ENCODE measurements around the gene TRIM71.
"Not testable (repeated sequence)": the region's sequence is repeated elsewhere in the genome, so short reads cannot be mapped to it uniquely, and the experiment has no call there.

The TRIM71 gene

GRCh38 chr3:32817558-32818228, at the start of gene TRIM71:
TSS of gene TRIM71 (plus strand) at chr3:32817997. CDS start at chr3:32818081, 84 bp downstream.
- H3K9ac ChIP-seq (ENCODE audit: low read depth in 1 of 2, low read length in 2 of 2) = no peak within 1 kb of the TSS
- H3K27ac ChIP-seq (ENCODE audit: low read depth in 2 of 2, low read length in 2 of 2) = no peak within 1 kb of the TSS
- peak within 1 kb of the TSS; percentile 39 to 50 for H3K4me3 ChIP-seq (ENCODE audit: low read length in 2 of 2)
- H3K9me3 ChIP-seq (ENCODE audit: control insufficient read depth in 2 of 2, low read length in 2 of 2) = no peaks in the 10 kb centered on the region
- H3K4me1 ChIP-seq (ENCODE audit: control insufficient read depth in 2 of 2, insufficient read depth in 2 of 2, low read length in 2 of 2) = peaks cover 2 to 4% of the 10 kb centered on the region in 2 donors
- no peaks in the 10 kb centered on the region for H3K36me3 ChIP-seq (ENCODE audit: control insufficient read depth in 2 of 2, insufficient read depth in 2 of 2, low read length in 2 of 2)
- H3K27me3 ChIP-seq (ENCODE audit: control insufficient read depth in 2 of 2, insufficient read depth in 2 of 2, low read length in 2 of 2) = peaks cover 51 to 63% of the 10 kb centered on the region in 2 donors

GRCh38 chr3:32778389-32778788, 39.4 kb upstream of the TRIM71 start:
- Histone ChIP-seq H3K4me1 (ENCODE audit: control insufficient read depth in 2 of 2, insufficient read depth in 2 of 2, low read length in 2 of 2) (peaks cover 0 to 4% of the 10 kb centered on the region in 2 donors), H3K9ac (ENCODE audit: low read depth in 1 of 2, low read length in 2 of 2) (no peak overlapping the region), H3K4me3 (ENCODE audit: low read length in 2 of 2) (no peak overlapping the region), H3K9me3 (ENCODE audit: control insufficient read depth in 2 of 2, low read length in 2 of 2) (no peaks in the 10 kb centered on the region), H3K27me3 (ENCODE audit: control insufficient read depth in 2 of 2, insufficient read depth in 2 of 2, low read length in 2 of 2) (no peaks in the 10 kb centered on the region), H3K36me3 (ENCODE audit: control insufficient read depth in 2 of 2, insufficient read depth in 2 of 2, low read length in 2 of 2) (peaks cover 11 to 15% of the 10 kb centered on the region in 2 donors), H3K27ac (ENCODE audit: low read depth in 2 of 2, low read length in 2 of 2) (no peak overlapping the region)

DNA sequence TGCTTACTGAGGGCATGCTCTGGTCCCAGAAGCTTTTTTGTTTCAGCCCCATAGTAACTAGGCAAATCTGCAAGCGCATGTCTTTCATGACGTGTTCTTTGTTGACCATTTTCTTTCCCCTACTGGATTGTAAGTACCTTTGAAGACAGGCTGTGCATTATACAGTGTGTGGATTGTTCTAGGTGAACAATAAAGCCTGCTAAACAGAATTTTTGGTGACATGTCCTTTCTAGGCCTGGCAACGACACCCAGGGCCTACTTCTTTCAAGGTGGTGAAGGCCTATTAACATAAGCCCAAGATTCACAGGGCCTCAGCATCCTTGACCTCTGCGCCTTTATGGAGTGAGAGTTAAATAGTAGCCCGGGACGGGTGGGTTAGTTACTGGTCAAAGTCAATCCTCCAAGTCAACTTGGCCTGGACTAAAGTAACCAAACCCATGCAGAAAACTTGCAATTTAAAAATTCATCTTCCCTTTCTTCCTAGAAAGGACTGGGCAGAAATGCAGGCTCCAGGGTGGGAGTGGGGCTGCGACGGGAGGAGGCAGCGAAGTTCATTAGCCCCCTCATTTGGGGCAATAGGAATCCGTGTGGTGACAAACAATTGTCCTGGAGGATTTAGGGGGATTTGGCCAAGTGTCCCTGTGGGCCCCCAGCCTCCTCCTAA, 37.6 kb upstream of the TRIM71 start:
- H3K27me3 ChIP-seq (ENCODE audit: control insufficient read depth in 2 of 2, insufficient read depth in 2 of 2, low read length in 2 of 2) = no peaks in the 10 kb centered on the region
- no peak overlapping the region for H3K27ac ChIP-seq (ENCODE audit: low read depth in 2 of 2, low read length in 2 of 2)
- no peaks in the 10 kb centered on the region for H3K9me3 ChIP-seq (ENCODE audit: control insufficient read depth in 2 of 2, low read length in 2 of 2)
- peaks cover 0 to 4% of the 10 kb centered on the region in 2 donors for H3K4me1 ChIP-seq (ENCODE audit: control insufficient read depth in 2 of 2, insufficient read depth in 2 of 2, low read length in 2 of 2)
- peak overlapping the region; percentile 71 to 83 for H3K4me3 ChIP-seq (ENCODE audit: low read length in 2 of 2)
- peaks cover 0 to 5% of the 10 kb centered on the region in 2 donors for H3K36me3 ChIP-seq (ENCODE audit: control insufficient read depth in 2 of 2, insufficient read depth in 2 of 2, low read length in 2 of 2)
- H3K9ac ChIP-seq (ENCODE audit: low read depth in 1 of 2, low read length in 2 of 2) = no peak overlapping the region

DNA sequence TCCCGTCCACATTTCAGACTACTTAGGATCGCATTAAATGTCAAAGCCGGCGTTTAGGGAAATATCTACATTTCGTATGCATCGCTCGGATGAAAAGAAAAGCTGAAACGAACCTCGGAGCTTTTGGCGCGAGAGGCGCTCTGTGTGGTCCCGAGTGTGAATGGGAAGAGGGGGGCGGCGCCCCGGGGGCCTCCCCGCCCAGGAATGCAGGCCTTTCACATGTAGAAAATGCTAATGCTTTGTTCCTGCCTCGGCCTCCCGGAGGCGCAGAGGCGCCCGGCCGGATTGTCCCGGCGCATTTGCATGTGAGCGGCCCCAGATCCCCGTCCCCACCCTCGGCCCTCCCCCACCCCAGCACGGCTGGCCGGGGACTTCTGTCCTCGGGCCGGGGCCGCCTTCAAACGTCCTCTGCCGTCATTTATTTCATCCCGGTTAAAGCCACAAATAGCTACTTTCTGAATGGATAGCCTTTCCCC, 37.0 kb upstream of the TRIM71 start:
- no peaks in the 10 kb centered on the region for H3K9me3 ChIP-seq (ENCODE audit: control insufficient read depth in 2 of 2, low read length in 2 of 2)
- H3K4me1 ChIP-seq (ENCODE audit: control insufficient read depth in 2 of 2, insufficient read depth in 2 of 2, low read length in 2 of 2) = peaks cover 0 to 4% of the 10 kb centered on the region in 2 donors
- no peaks in the 10 kb centered on the region for H3K27me3 ChIP-seq (ENCODE audit: control insufficient read depth in 2 of 2, insufficient read depth in 2 of 2, low read length in 2 of 2)
- H3K4me3 ChIP-seq (ENCODE audit: low read length in 2 of 2) = peak overlapping the region; percentile 71 to 83
- peak overlapping the region in 1 of 2 donors; percentile 24 for H3K9ac ChIP-seq (ENCODE audit: low read depth in 1 of 2, low read length in 2 of 2)
- H3K27ac ChIP-seq (ENCODE audit: low read depth in 2 of 2, low read length in 2 of 2) = no peak overlapping the region
- H3K36me3 ChIP-seq (ENCODE audit: control insufficient read depth in 2 of 2, insufficient read depth in 2 of 2, low read length in 2 of 2) = peaks cover 0 to 3% of the 10 kb centered on the region in 2 donors

- Histone ChIP-seq H3K27me3 (ENCODE audit: control insufficient read depth in 2 of 2, insufficient read depth in 2 of 2, low read length in 2 of 2) (no peaks in the 10 kb centered on the region), H3K4me3 (ENCODE audit: low read length in 2 of 2) (peak overlapping the region; percentile 71 to 83), H3K4me1 (ENCODE audit: control insufficient read depth in 2 of 2, insufficient read depth in 2 of 2, low read length in 2 of 2) (peaks cover 0 to 4% of the 10 kb centered on the region in 2 donors), H3K9ac (ENCODE audit: low read depth in 1 of 2, low read length in 2 of 2) (peak overlapping the region in 1 of 2 donors; percentile 24), H3K27ac (ENCODE audit: low read depth in 2 of 2, low read length in 2 of 2) (no peak overlapping the region), H3K36me3 (ENCODE audit: control insufficient read depth in 2 of 2, insufficient read depth in 2 of 2, low read length in 2 of 2) (peaks cover 0 to 1% of the 10 kb centered on the region in 2 donors), H3K9me3 (ENCODE audit: control insufficient read depth in 2 of 2, low read length in 2 of 2) (no peaks in the 10 kb centered on the region)
Observed at GRCh38 chr3:32781211-32781968, 36.4 kb upstream of the TRIM71 start.

- H3K4me3 ChIP-seq (ENCODE audit: low read length in 2 of 2); H3K27me3 ChIP-seq (ENCODE audit: control insufficient read depth in 2 of 2, insufficient read depth in 2 of 2, low read length in 2 of 2); H3K4me1 ChIP-seq (ENCODE audit: control insufficient read depth in 2 of 2, insufficient read depth in 2 of 2, low read length in 2 of 2); H3K36me3 ChIP-seq (ENCODE audit: control insufficient read depth in 2 of 2, insufficient read depth in 2 of 2, low read length in 2 of 2); H3K9ac ChIP-seq (ENCODE audit: low read depth in 1 of 2, low read length in 2 of 2); H3K9me3 ChIP-seq (ENCODE audit: control insufficient read depth in 2 of 2, low read length in 2 of 2); H3K27ac ChIP-seq (ENCODE audit: low read depth in 2 of 2, low read length in 2 of 2): not testable (repeated sequence)
Observed at GRCh38 chr3:32781969-32782270, 35.9 kb upstream of the TRIM71 start.

- Histone ChIP-seq H3K4me1 (ENCODE audit: control insufficient read depth in 2 of 2, insufficient read depth in 2 of 2, low read length in 2 of 2) (peaks cover 0 to 4% of the 10 kb centered on the region in 2 donors), H3K36me3 (ENCODE audit: control insufficient read depth in 2 of 2, insufficient read depth in 2 of 2, low read length in 2 of 2) (no peaks in the 10 kb centered on the region), H3K9ac (ENCODE audit: low read depth in 1 of 2, low read length in 2 of 2) (no peak overlapping the region), H3K27me3 (ENCODE audit: control insufficient read depth in 2 of 2, insufficient read depth in 2 of 2, low read length in 2 of 2) (no peaks in the 10 kb centered on the region), H3K27ac (ENCODE audit: low read depth in 2 of 2, low read length in 2 of 2) (no peak overlapping the region), H3K4me3 (ENCODE audit: low read length in 2 of 2) (no peak overlapping the region), H3K9me3 (ENCODE audit: control insufficient read depth in 2 of 2, low read length in 2 of 2) (no peaks in the 10 kb centered on the region)
Observed at GRCh38 chr3:32782407-32782806, 35.4 kb upstream of the TRIM71 start.

DNA sequence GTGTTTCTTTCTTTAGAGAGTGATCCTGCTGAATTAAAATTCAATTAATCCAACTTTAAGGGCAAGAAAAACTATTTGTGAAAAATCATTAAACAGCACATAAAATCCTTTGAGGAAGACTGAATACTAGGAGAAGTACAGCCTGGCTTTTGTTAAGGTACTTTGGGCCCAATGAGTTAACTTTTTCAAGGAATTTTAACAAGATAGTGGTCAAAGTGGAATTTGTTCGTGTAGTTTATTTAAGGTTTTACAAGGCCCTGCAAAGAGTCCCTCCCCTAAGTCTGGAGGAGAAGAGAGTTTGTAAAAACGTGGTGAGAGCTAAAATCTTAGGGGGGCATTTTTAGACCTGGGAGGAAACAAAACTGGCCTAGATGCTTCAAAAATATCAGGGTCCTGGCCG, 26.0 kb upstream of the TRIM71 start:
- no peak overlapping the region for H3K4me3 ChIP-seq (ENCODE audit: low read length in 2 of 2)
- H3K27me3 ChIP-seq (ENCODE audit: control insufficient read depth in 2 of 2, insufficient read depth in 2 of 2, low read length in 2 of 2) = peaks cover 0 to 3% of the 10 kb centered on the region in 2 donors
- H3K4me1 ChIP-seq (ENCODE audit: control insufficient read depth in 2 of 2, insufficient read depth in 2 of 2, low read length in 2 of 2) = no peaks in the 10 kb centered on the region
- H3K9me3 ChIP-seq (ENCODE audit: control insufficient read depth in 2 of 2, low read length in 2 of 2) = no peaks in the 10 kb centered on the region
- no peak overlapping the region for H3K27ac ChIP-seq (ENCODE audit: low read depth in 2 of 2, low read length in 2 of 2)
- H3K9ac ChIP-seq (ENCODE audit: low read depth in 1 of 2, low read length in 2 of 2) = no peak overlapping the region
- H3K36me3 ChIP-seq (ENCODE audit: control insufficient read depth in 2 of 2, insufficient read depth in 2 of 2, low read length in 2 of 2) = no peaks in the 10 kb centered on the region

GRCh38 chr3:32794487-32795308, 23.1 kb upstream of the TRIM71 start:
- Histone ChIP-seq H3K27ac (ENCODE audit: low read depth in 2 of 2, low read length in 2 of 2) (no peak overlapping the region), H3K4me3 (ENCODE audit: low read length in 2 of 2) (no peak overlapping the region), H3K36me3 (ENCODE audit: control insufficient read depth in 2 of 2, insufficient read depth in 2 of 2, low read length in 2 of 2) (no peaks in the 10 kb centered on the region), H3K4me1 (ENCODE audit: control insufficient read depth in 2 of 2, insufficient read depth in 2 of 2, low read length in 2 of 2) (no peaks in the 10 kb centered on the region), H3K27me3 (ENCODE audit: control insufficient read depth in 2 of 2, insufficient read depth in 2 of 2, low read length in 2 of 2) (peaks cover 0 to 3% of the 10 kb centered on the region in 2 donors), H3K9ac (ENCODE audit: low read depth in 1 of 2, low read length in 2 of 2) (no peak overlapping the region), H3K9me3 (ENCODE audit: control insufficient read depth in 2 of 2, low read length in 2 of 2) (no peaks in the 10 kb centered on the region)
